Esophagus squamous epithelium (tissue), 4 donors: Measurements from ENCODE around the gene CYB561A3.

Experiments used
- POLR2A ChIP-seq, 4 donors: fragments of 450-650 bp; IDR thresholded peaks; one replicate each; pipeline ENCODE4 v1.6.1; 2017; ENCODE audit warnings: antibody characterized with exemption in 4 of 4, mild to moderate bottlenecking in 4 of 4, moderate library complexity in 3 of 4
- TF ChIP-seq, protein P1 (sequence below), 6 experiments: fragments of 450-650 bp in 4 of 6; fragments of 200-600 bp in 2 of 6; sonication (generic) in 2 of 6; IDR thresholded peaks; one replicate each; pipeline ENCODE4 v1.5.1; 2016 to 2019; ENCODE audit warnings: antibody characterized with exemption in 6 of 6, mild to moderate bottlenecking in 4 of 6, moderate library complexity in 4 of 6

DNA sequence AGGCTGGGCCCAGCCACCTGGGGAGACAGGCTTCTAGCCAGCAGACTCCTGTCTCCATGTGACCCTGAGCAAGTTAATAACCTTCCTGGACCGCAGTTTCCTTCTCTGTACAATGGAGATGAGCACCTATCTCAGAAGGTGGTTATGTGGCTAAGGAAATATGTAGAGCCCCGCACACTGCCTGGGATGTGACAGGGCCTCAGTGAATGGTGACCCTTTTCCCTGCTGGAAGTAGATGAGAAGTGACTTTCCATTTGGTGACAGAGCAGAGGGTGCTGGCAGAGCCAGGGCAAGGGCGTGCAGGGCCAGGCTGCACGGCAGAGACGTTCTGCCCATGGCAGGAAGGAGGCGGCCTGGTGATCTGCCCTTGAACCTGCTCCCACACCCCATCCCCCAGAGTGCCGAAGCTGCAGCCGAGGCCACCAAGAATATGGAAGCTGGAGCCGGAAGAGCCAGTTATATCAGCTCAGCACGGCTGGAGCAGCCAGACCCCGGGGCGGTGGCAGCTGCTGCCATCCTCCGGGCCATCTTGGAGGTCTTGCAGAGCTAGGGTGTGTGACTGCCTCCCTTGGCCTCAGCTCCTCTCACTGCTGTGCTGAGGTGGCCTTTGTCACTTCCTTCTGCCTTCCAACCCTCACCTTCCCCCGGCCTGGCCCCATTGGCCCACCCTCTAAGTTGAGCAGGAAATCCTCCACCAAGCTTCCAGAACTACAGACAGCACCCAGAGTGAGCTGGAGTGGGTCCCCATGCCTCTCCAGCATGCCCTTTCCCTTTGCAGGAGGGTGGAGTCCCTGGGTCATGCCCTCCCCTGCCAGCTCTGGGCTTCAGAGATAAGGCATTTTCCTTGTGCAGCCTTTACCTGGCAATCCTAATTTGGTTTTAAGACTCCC lies 15.5 kb downstream of the CYB561A3 start:
- TF ChIP-seq, protein P1, sequence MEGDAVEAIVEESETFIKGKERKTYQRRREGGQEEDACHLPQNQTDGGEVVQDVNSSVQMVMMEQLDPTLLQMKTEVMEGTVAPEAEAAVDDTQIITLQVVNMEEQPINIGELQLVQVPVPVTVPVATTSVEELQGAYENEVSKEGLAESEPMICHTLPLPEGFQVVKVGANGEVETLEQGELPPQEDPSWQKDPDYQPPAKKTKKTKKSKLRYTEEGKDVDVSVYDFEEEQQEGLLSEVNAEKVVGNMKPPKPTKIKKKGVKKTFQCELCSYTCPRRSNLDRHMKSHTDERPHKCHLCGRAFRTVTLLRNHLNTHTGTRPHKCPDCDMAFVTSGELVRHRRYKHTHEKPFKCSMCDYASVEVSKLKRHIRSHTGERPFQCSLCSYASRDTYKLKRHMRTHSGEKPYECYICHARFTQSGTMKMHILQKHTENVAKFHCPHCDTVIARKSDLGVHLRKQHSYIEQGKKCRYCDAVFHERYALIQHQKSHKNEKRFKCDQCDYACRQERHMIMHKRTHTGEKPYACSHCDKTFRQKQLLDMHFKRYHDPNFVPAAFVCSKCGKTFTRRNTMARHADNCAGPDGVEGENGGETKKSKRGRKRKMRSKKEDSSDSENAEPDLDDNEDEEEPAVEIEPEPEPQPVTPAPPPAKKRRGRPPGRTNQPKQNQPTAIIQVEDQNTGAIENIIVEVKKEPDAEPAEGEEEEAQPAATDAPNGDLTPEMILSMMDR (IDR thresholded peaks at IDR 0.05), result no peak
- TF ChIP-seq POLR2A (IDR thresholded peaks at IDR 0.05), result no peak
